ENCODE data around the gene C15orf40.

DNA sequence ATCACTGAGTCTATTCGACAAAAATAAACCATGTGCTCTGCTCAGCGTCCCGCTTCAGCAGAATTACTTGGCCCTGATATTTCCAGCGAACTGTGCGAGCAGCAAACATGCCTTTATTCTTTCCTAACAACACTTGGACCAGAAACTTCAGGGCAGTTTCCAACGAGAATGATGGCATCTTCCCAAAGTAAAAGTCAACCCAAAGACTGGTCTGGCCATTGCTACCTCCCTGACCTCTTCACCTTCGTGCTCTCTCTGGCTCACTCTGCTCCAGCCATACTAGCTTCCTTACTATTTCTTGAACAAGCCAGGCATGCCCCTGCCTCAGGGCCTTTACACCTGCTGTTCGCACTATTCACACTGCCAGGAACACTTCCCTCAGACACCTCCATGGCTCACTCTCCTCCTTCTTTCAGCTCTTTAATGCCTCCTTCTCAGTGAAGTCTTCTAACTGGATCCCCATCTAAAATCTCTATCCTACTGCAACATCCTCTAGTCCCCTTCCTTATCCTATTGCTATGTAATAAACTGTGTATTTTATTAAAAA, 65.2 kb downstream of the C15orf40 start:
- TF ChIP-seq EP300 (IDR thresholded peaks at IDR 0.05) (no peak), POLR2A (IDR thresholded peaks at IDR 0.05) (no peak)
- TF ChIP-seq, protein P1, sequence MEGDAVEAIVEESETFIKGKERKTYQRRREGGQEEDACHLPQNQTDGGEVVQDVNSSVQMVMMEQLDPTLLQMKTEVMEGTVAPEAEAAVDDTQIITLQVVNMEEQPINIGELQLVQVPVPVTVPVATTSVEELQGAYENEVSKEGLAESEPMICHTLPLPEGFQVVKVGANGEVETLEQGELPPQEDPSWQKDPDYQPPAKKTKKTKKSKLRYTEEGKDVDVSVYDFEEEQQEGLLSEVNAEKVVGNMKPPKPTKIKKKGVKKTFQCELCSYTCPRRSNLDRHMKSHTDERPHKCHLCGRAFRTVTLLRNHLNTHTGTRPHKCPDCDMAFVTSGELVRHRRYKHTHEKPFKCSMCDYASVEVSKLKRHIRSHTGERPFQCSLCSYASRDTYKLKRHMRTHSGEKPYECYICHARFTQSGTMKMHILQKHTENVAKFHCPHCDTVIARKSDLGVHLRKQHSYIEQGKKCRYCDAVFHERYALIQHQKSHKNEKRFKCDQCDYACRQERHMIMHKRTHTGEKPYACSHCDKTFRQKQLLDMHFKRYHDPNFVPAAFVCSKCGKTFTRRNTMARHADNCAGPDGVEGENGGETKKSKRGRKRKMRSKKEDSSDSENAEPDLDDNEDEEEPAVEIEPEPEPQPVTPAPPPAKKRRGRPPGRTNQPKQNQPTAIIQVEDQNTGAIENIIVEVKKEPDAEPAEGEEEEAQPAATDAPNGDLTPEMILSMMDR (IDR thresholded peaks at IDR 0.05): no peak

Data from ovary (tissue), 3 donors.